ENCODE measurements around the gene NHS.

The NHS gene

DNA sequence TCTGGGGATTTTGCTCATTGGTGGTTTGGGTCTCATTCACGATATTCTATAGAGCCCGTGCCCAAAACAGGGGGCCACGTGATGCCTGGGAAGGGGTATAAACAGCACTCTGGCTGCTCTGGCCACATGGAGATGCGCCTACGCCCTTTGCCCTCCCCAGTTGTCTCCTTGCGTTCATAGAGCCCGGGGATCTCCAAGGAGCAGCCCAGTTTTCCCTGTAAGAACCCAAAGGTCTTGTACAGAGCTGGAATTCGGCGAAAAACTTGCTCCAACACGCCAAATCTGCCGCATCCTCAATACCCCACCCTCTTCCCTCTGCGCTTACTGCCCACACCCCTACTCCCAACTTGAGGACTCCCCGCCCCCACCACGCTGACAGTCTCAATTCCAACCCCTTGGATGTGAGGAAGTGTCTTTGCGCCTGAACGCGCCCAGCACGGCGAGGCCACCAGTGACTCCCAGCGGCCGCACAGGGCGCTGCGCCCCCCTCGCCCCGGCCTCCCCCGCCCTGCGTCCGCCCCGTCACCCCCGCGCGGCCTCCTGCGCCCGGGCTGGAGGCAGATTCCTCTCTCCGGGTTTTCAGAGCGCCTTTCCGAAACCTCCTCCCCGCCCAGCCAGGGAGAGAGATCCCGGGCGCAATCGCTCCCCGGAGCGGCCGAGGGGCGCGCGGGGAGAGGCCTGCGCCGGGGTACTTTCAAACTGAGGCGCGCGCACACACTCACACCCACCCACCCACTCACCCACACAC lies at the start of gene NHS:
Gene NHS (plus strand): TSS at position 582 of the 748 bp plus-strand sequence. CDS start 558 bp downstream, outside the sequence.
- TF ChIP-seq, protein P1, sequence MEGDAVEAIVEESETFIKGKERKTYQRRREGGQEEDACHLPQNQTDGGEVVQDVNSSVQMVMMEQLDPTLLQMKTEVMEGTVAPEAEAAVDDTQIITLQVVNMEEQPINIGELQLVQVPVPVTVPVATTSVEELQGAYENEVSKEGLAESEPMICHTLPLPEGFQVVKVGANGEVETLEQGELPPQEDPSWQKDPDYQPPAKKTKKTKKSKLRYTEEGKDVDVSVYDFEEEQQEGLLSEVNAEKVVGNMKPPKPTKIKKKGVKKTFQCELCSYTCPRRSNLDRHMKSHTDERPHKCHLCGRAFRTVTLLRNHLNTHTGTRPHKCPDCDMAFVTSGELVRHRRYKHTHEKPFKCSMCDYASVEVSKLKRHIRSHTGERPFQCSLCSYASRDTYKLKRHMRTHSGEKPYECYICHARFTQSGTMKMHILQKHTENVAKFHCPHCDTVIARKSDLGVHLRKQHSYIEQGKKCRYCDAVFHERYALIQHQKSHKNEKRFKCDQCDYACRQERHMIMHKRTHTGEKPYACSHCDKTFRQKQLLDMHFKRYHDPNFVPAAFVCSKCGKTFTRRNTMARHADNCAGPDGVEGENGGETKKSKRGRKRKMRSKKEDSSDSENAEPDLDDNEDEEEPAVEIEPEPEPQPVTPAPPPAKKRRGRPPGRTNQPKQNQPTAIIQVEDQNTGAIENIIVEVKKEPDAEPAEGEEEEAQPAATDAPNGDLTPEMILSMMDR (IDR thresholded peaks at IDR 0.05; ENCODE audit: low read depth, low read length, poor library complexity, severe bottlenecking): no peak
- no peak for TF ChIP-seq EZH2phosphoT487 (IDR thresholded peaks at IDR 0.05; ENCODE audit: borderline replicate concordance, low read length)
- H3K79me2 ChIP-seq (ENCODE audit: control insufficient read depth, low read length): no peaks in the 10 kb centered on the region
- H3K4me3 ChIP-seq (ENCODE audit: low read length): no peak within 1 kb of the TSS
- no peaks in the 10 kb centered on the region for H4K20me1 ChIP-seq (ENCODE audit: control insufficient read depth, insufficient read depth, low read depth, low read length)
- H3K27me3 ChIP-seq (ENCODE audit: control insufficient read depth, low read length): no peaks in the 10 kb centered on the region
- no peaks in the 10 kb centered on the region for H3K4me1 ChIP-seq (ENCODE audit: control insufficient read depth, low read length)
- H3K27ac ChIP-seq (ENCODE audit: low read depth, low read length): no peak within 1 kb of the TSS
- no peaks in the 10 kb centered on the region for H3K9me3 ChIP-seq (ENCODE audit: control insufficient read depth, insufficient read depth, low read length)
- no peaks in the 10 kb centered on the region for H3F3A ChIP-seq (ENCODE audit: control insufficient read depth, insufficient read depth)
- H3K9me2 ChIP-seq (replicated peaks; ENCODE audit: control insufficient read depth, low read length): no peaks in the 10 kb centered on the region
- H3K4me2 ChIP-seq (ENCODE audit: low read length): no peak within 1 kb of the TSS
- H3K36me3 ChIP-seq (ENCODE audit: control insufficient read depth, low read length): no peaks in the 10 kb centered on the region

DNA sequence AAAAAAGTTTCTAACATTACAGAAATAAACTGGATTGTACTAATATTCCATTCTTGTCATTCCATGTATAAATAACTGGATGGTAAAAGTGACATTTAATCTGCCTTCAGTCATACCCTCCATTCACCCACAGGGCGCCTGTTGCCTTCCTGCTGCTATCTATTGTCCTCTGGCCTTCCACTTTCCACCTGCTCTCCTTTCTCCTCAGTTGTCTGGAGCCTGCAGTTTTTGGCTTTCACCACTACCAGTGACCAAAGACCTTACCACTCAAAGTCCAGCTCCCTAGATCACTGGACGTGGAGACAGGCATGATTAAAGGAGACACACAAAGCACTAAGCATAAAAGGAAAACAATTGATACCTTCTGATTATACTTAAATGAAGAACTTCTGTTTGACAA lies 46.2 kb upstream of the NHS start:
- Histone ChIP-seq H4K20me1 (ENCODE audit: control insufficient read depth, insufficient read depth, low read depth, low read length) (no peaks in the 10 kb centered on the region), H3K4me1 (ENCODE audit: control insufficient read depth, low read length) (no peaks in the 10 kb centered on the region), H3K27me3 (ENCODE audit: control insufficient read depth, low read length) (no peaks in the 10 kb centered on the region), H3K9me3 (ENCODE audit: control insufficient read depth, insufficient read depth, low read length) (no peaks in the 10 kb centered on the region), H3K4me2 (ENCODE audit: low read length) (no peak overlapping the region), H3K27ac (ENCODE audit: low read depth, low read length) (no peak overlapping the region), H3K9me2 (replicated peaks; ENCODE audit: control insufficient read depth, low read length) (no peaks in the 10 kb centered on the region), H3K79me2 (ENCODE audit: control insufficient read depth, low read length) (no peaks in the 10 kb centered on the region), H3K4me3 (ENCODE audit: low read length) (no peak overlapping the region), H3K36me3 (ENCODE audit: control insufficient read depth, low read length) (no peaks in the 10 kb centered on the region), H3F3A (ENCODE audit: control insufficient read depth, insufficient read depth) (no peaks in the 10 kb centered on the region)
- TF ChIP-seq EZH2phosphoT487 (IDR thresholded peaks at IDR 0.05; ENCODE audit: borderline replicate concordance, low read length): no peak
- TF ChIP-seq, protein P1 (IDR thresholded peaks at IDR 0.05; ENCODE audit: low read depth, low read length, poor library complexity, severe bottlenecking): no peak

DNA sequence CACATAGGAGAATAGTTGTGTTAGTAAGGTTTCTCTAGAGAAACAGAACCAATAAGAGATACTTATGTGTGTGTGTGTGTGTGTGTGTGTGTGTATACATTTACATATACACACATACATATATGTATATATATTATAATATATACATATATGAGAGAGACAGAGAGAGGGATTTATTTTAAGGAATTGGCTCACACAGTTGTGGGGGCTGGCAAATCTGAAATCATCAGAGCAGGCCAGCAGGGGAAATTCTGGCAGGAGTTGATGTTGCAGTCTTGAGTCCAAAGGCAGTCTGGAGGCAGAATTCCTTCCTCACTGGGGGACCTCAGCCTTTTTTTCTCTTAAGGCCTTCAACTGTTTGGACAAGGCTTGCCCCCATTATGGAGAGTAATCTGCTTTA lies 38.6 kb upstream of the NHS start:
- Histone ChIP-seq H3F3A (ENCODE audit: control insufficient read depth, insufficient read depth) (no peaks in the 10 kb centered on the region), H3K9me3 (ENCODE audit: control insufficient read depth, insufficient read depth, low read length) (no peaks in the 10 kb centered on the region), H3K4me1 (ENCODE audit: control insufficient read depth, low read length) (no peaks in the 10 kb centered on the region), H3K27me3 (ENCODE audit: control insufficient read depth, low read length) (no peaks in the 10 kb centered on the region), H3K79me2 (ENCODE audit: control insufficient read depth, low read length) (no peaks in the 10 kb centered on the region), H4K20me1 (ENCODE audit: control insufficient read depth, insufficient read depth, low read depth, low read length) (no peaks in the 10 kb centered on the region), H3K4me3 (ENCODE audit: low read length) (no peak overlapping the region), H3K4me2 (ENCODE audit: low read length) (no peak overlapping the region), H3K36me3 (ENCODE audit: control insufficient read depth, low read length) (no peaks in the 10 kb centered on the region), H3K9me2 (replicated peaks; ENCODE audit: control insufficient read depth, low read length) (no peaks in the 10 kb centered on the region), H3K27ac (ENCODE audit: low read depth, low read length) (no peak overlapping the region)
- TF ChIP-seq, protein P1 (IDR thresholded peaks at IDR 0.05; ENCODE audit: low read depth, low read length, poor library complexity, severe bottlenecking): no peak

Measured in DOHH2 (cell line).